ENCODE measurements around the gene AARS2.

The AARS2 gene

GRCh38 chr6:44286285-44286565 is 26.9 kb downstream of the AARS2 start:
- H3K4me3 ChIP-seq (ENCODE audit: low read depth, low read length), result no peak overlapping the region
- TF ChIP-seq CTCF (IDR thresholded peaks at IDR 0.05; ENCODE audit: low read depth, low read length) (no peak), MYC (IDR thresholded peaks at IDR 0.05; ENCODE audit: low read depth, low read length) (no peak), POLR2A (IDR thresholded peaks at IDR 0.05; ENCODE audit: extremely low read depth, insufficient read length) (no peak), MAX (IDR thresholded peaks at IDR 0.05; ENCODE audit: low read depth, low read length) (no peak)
- no peak for DNase-seq (ENCODE audit: low read depth)

- TF ChIP-seq POLR2A (IDR thresholded peaks at IDR 0.05; ENCODE audit: extremely low read depth, insufficient read length), result no peak
- TF ChIP-seq MYC (IDR thresholded peaks at IDR 0.05; ENCODE audit: low read depth, low read length), result no peak
- TF ChIP-seq MAX (IDR thresholded peaks at IDR 0.05; ENCODE audit: low read depth, low read length), result no peak
- TF ChIP-seq CTCF (IDR thresholded peaks at IDR 0.05; ENCODE audit: low read depth, low read length), result no peak
- no peak overlapping the region for H3K4me3 ChIP-seq (ENCODE audit: low read depth, low read length)
- peak; percentile 50 for DNase-seq (ENCODE audit: low read depth)
Measured at GRCh38 chr6:44285552-44286284, 27.4 kb downstream of the AARS2 start.

GRCh38 chr6:44284867-44285266 is 28.3 kb downstream of the AARS2 start:
- DNase-seq (ENCODE audit: low read depth), result no peak
- TF ChIP-seq CTCF (IDR thresholded peaks at IDR 0.05; ENCODE audit: low read depth, low read length) (no peak), POLR2A (IDR thresholded peaks at IDR 0.05; ENCODE audit: extremely low read depth, insufficient read length) (no peak)
- H3K4me3 ChIP-seq (ENCODE audit: low read depth, low read length), result no peak overlapping the region

- no peak overlapping the region for H3K4me3 ChIP-seq (ENCODE audit: low read depth, low read length)
- DNase-seq (ENCODE audit: low read depth), result no peak
- TF ChIP-seq MYC (IDR thresholded peaks at IDR 0.05; ENCODE audit: low read depth, low read length) (no peak), POLR2A (IDR thresholded peaks at IDR 0.05; ENCODE audit: extremely low read depth, insufficient read length) (no peak), CTCF (IDR thresholded peaks at IDR 0.05; ENCODE audit: low read depth, low read length) (no peak), MAX (IDR thresholded peaks at IDR 0.05; ENCODE audit: low read depth, low read length) (no peak)
Measured at GRCh38 chr6:44284121-44284520, 29.0 kb downstream of the AARS2 start.

- no peak for DNase-seq (ENCODE audit: low read depth)
- TF ChIP-seq MAX (IDR thresholded peaks at IDR 0.05; ENCODE audit: low read depth, low read length) (no peak), CTCF (IDR thresholded peaks at IDR 0.05; ENCODE audit: low read depth, low read length) (no peak), POLR2A (IDR thresholded peaks at IDR 0.05; ENCODE audit: extremely low read depth, insufficient read length) (no peak), MYC (IDR thresholded peaks at IDR 0.05; ENCODE audit: low read depth, low read length) (no peak)
- H3K4me3 ChIP-seq (ENCODE audit: low read depth, low read length), result no peak overlapping the region
Measured at GRCh38 chr6:44278774-44279697, 34.1 kb downstream of the AARS2 start.
